K562 (cell line): ENCODE measurements around the gene NOM1. TPM values are rescaled to one million over a fixed set of nuclear protein-coding genes. Genes with fewer than 3 reads are reported as not detected.

Source experiments
- ATAC-seq: fragments of 200-7000 bp; cut with Tn5 transposase; 3 replicates; pipeline ENCODE4 v1.9.1; 2020; ENCODE audit warnings: moderate library complexity
- BruUV-seq: library from RNA; stranded (reverse); fragments of 400-500 nt; replicated peaks from 2 replicates; lab custom pipeline; 2021; lab: Mats Ljungman, UMichigan
- CTCF ChIA-PET: fragments of 300-600 bp; formaldehyde crosslinking; extraction: SDS; loops from one replicate; lab custom pipeline; 2021; ENCODE audit warnings: low intra/inter-chr PET ratio; lab: Yijun Ruan, JAX
- POLR2A ChIA-PET: fragments of 300-600, 350-650 bp; sonication (Branson Sonifier 250); formaldehyde crosslinking; extraction: SDS; loops from one replicate; lab custom pipeline; 2021; ENCODE audit warnings: antibody characterized with exemption, inconsistent platforms; lab: Yijun Ruan, JAX
- DNase-seq, 4 experiments: peaks; one replicate each; pipeline versions ENCODE4 v3.0.0 to v3.0.0-alpha.2; 2011 to 2018; ENCODE audit warnings: low spot score in 3 of 4, mixed read lengths in 3 of 4; ENCODE audit errors: extremely low read depth in 1 of 4
- FAIRE-seq: peaks from 2 replicates; lab custom pipeline; 2011; peaks lifted over from hg19 to GRCh38; lab: Jason Lieb, UNC
- H2AFZ ChIP-seq: 2 replicates; pipeline ENCODE4 v1.6.0; 2011; ENCODE audit warnings: low read depth, low read length, control low read depth, inconsistent platforms
- H3K27ac ChIP-seq: fragments of 200-600 bp; 3 replicates; pipeline ENCODE4 v1.8.0; 2011; ENCODE audit warnings: low read depth, mild to moderate bottlenecking, control low read depth, inconsistent platforms, low read length, moderate library complexity, mixed read lengths; ENCODE audit errors: extremely low read depth
- H3K27me3 ChIP-seq, 2 experiments: fragments of 300-600 bp in 1 of 2; 2 replicates in 1 of 2; 3 replicates in 1 of 2; pipeline versions ENCODE4 v1.6.0 to v1.8.0; 2011; ENCODE audit warnings: inconsistent platforms in 2 of 2, low read length in 2 of 2, mild to moderate bottlenecking in 1 of 2, mixed read lengths in 1 of 2, moderate library complexity in 1 of 2; ENCODE audit not compliant: control insufficient read depth in 2 of 2, insufficient read depth in 2 of 2
- H3K36me3 ChIP-seq: fragments of 300-600 bp; 3 replicates; pipeline ENCODE4 v1.8.0; 2011; ENCODE audit warnings: mild to moderate bottlenecking, low read length, inconsistent platforms; ENCODE audit not compliant: control insufficient read depth, insufficient read depth
- H3K4me1 ChIP-seq, 2 experiments: fragments of 200-600 bp in 1 of 2; replicated peaks in 1 of 2; 2 replicates in 1 of 2; 3 replicates in 1 of 2; pipeline versions ENCODE4 v1.5.1 to v1.8.0; 2011; ENCODE audit warnings: inconsistent platforms in 2 of 2, low read length in 2 of 2, mild to moderate bottlenecking in 1 of 2, mixed read lengths in 1 of 2, moderate library complexity in 1 of 2; ENCODE audit not compliant: control insufficient read depth in 2 of 2, insufficient read depth in 2 of 2
- H3K4me2 ChIP-seq: 2 replicates; pipeline ENCODE4 v1.6.1; 2011; ENCODE audit warnings: low read length, control low read depth, inconsistent platforms, mixed read lengths; ENCODE audit not compliant: insufficient read depth
- H3K4me3 ChIP-seq: fragments of 200-600 bp; sonication (generic), shearing (Covaris generic); 2 replicates; pipeline ENCODE4 v1.5.1; 2016; ENCODE audit warnings: control low read depth, inconsistent platforms
- H3K79me2 ChIP-seq: fragments of 200-600 bp; 3 replicates; pipeline ENCODE4 v1.8.0; 2011; ENCODE audit warnings: low read length, inconsistent platforms; ENCODE audit not compliant: control insufficient read depth, insufficient read depth
- H3K9ac ChIP-seq, 2 experiments: 2 replicates each; pipeline versions ENCODE4 v1.6.0 to v1.6.1; 2011; ENCODE audit warnings: low read depth in 2 of 2, low read length in 2 of 2, control low read depth in 1 of 2, inconsistent platforms in 1 of 2, mild to moderate bottlenecking in 1 of 2, mixed read lengths in 1 of 2; ENCODE audit not compliant: insufficient read depth in 1 of 2
- H3K9me1 ChIP-seq: one replicate; pipeline ENCODE4 v1.6.0; 2011; ENCODE audit warnings: inconsistent platforms, mild to moderate bottlenecking, low read length, moderate library complexity; ENCODE audit not compliant: control insufficient read depth, insufficient read depth
- H3K9me3 ChIP-seq: replicated peaks from 2 replicates; pipeline ENCODE4 v1.5.1; 2011; ENCODE audit warnings: low read depth, low read length, inconsistent platforms; ENCODE audit not compliant: control insufficient read depth, insufficient read depth
- H4K20me1 ChIP-seq: replicated peaks from 2 replicates; pipeline ENCODE4 v1.6.1; 2011; ENCODE audit warnings: low read length, inconsistent platforms, mixed read lengths; ENCODE audit not compliant: control insufficient read depth, insufficient read depth
- ARID2 ChIP-seq: fragments of 450-650 bp; IDR thresholded peaks from 2 replicates; pipeline ENCODE4 v1.6.1; 2017; ENCODE audit warnings: antibody characterized with exemption, mild to moderate bottlenecking
- CBX2 ChIP-seq: fragments of 200-600 bp; sonication (generic); IDR thresholded peaks from one replicate; pipeline ENCODE4 v1.6.1; 2012; ENCODE audit warnings: mild to moderate bottlenecking, low read length, inconsistent platforms; ENCODE audit not compliant: insufficient read depth, poor library complexity, severe bottlenecking
- CREM ChIP-seq: IDR thresholded peaks from 2 replicates; pipeline ENCODE4 v1.6.1; 2014; ENCODE audit warnings: antibody characterized with exemption, low read depth
- CSDE1 ChIP-seq, 2 experiments: fragments of 450-650 bp; IDR thresholded peaks; 2 replicates each; pipeline ENCODE4 v1.6.1; 2016; ENCODE audit warnings: mild to moderate bottlenecking in 1 of 2
- CTBP1 ChIP-seq: fragments of 450-650 bp; IDR thresholded peaks from 2 replicates; pipeline ENCODE4 v1.6.1; 2016; ENCODE audit warnings: borderline replicate concordance
- EHMT2 ChIP-seq: fragments of 450-650 bp; IDR thresholded peaks from 2 replicates; pipeline ENCODE4 v1.6.1; 2018; ENCODE audit warnings: antibody characterized with exemption
- ILK ChIP-seq: fragments of 450-650 bp; IDR thresholded peaks from 2 replicates; pipeline ENCODE4 v1.6.1; 2016; ENCODE audit warnings: missing genetic modification characterization, low read depth, mild to moderate bottlenecking, missing compliant biosample characterization, moderate library complexity, borderline replicate concordance
- JUND ChIP-seq, 2 experiments: IDR thresholded peaks; 2 replicates in 1 of 2; 3 replicates in 1 of 2; pipeline ENCODE4 v1.6.1; 2011; ENCODE audit warnings: borderline replicate concordance in 2 of 2, low read depth in 2 of 2, low read length in 2 of 2, improper control_type of control experiment in 1 of 2, missing biosample characterization in 1 of 2, missing genetic modification characterization in 1 of 2, missing genetic modification reagents in 1 of 2
- NCOR1 ChIP-seq: fragments of 450-650 bp; IDR thresholded peaks from 2 replicates; pipeline ENCODE4 v1.6.1; 2016; ENCODE audit warnings: mild to moderate bottlenecking, moderate library complexity
- RAD51 ChIP-seq: fragments of 450-650 bp; IDR thresholded peaks from 2 replicates; pipeline ENCODE4 v1.7.1; 2016; ENCODE audit warnings: low read depth, mild to moderate bottlenecking, borderline replicate concordance
- RBM15 ChIP-seq: fragments of 200-400 bp; formaldehyde crosslinking; IDR thresholded peaks from 2 replicates; pipeline ENCODE4 v1.6.1; 2018; ENCODE audit warnings: mild to moderate bottlenecking, low read length, moderate library complexity; ENCODE audit not compliant: insufficient read depth
- ZC3H11A ChIP-seq: IDR thresholded peaks from 2 replicates; pipeline ENCODE4 v1.6.1; 2012; ENCODE audit warnings: low read depth, low read length, improper control_type of control experiment
- ZNF239 ChIP-seq: fragments of 250-450 bp; sonication (Bioruptor Pico); IDR thresholded peaks from 2 replicates; pipeline ENCODE4 v1.4.0; 2020; ENCODE audit warnings: mild to moderate bottlenecking
- ZNF431 ChIP-seq: sonication (generic); formaldehyde crosslinking; IDR thresholded peaks from 2 replicates; pipeline ENCODE4 v1.8.0; 2022; ENCODE audit warnings: mild to moderate bottlenecking, missing genetic modification reagents
- ZNF57 ChIP-seq: fragments of 450-650 bp; formaldehyde crosslinking; IDR thresholded peaks from 2 replicates; pipeline ENCODE4 v1.4.0; 2020; ENCODE audit warnings: mild to moderate bottlenecking, moderate library complexity
- ZNF584 ChIP-seq: fragments of 200-800 bp; sonication (Bioruptor generic); IDR thresholded peaks from 2 replicates; pipeline ENCODE4 v1.6.1; 2016; ENCODE audit warnings: low read depth, mild to moderate bottlenecking, missing genetic modification characterization, missing compliant biosample characterization
- ZNF79 ChIP-seq: fragments of 250-450 bp; sonication (Bioruptor Pico); IDR thresholded peaks from 2 replicates; pipeline ENCODE4 v1.4.0; 2020; ENCODE audit warnings: low read depth, mild to moderate bottlenecking, moderate library complexity
- WGBS: fragments of 100-300 bp; shearing (Covaris generic); methylation state at CpG from one replicate; pipeline ENCODE4 v1.1.6; 2016; ENCODE audit warnings: low coverage, mixed read lengths; ENCODE audit not compliant: insufficient coverage; ENCODE audit errors: missing lambda C conversion rate; 5-methylcytosine and 5-hydroxymethylcytosine counted together
- in situ Hi-C: fragments of 300-500 bp; cut with MboI; formaldehyde crosslinking; loops from 4 replicates; pipeline ENCODE4 v1.15.0; 2018; ENCODE audit warnings: inconsistent platforms, mixed read lengths
- intact Hi-C: fragments of 100-400 bp; cut with micrococcal nuclease; formaldehyde crosslinking; loops from 2 replicates; pipeline ENCODE4 v1.14.2; 2022
- polyA plus RNA-seq, 8 experiments: library from polyadenylated mRNA; depleted of rRNA in 4 of 8; stranded (reverse) in 5 of 8; unstranded in 3 of 8; fragments of >200 nt; fragmentation: Nextera tagmentation in 2 of 8; fragmentation: Illumina TruSeq in 1 of 8; extraction: Ambion mirVana in 2 of 8; extraction: Trizol in 1 of 8; gene quantifications; 2 replicates each; pipeline versions ENCODE4 v1.2.1 to v1.2.3, GENCODE V29; 2011 to 2014; ENCODE audit warnings: inconsistent platforms in 1 of 8, missing spikeins in 1 of 8
- total RNA-seq, 7 experiments: library from RNA; depleted of rRNA in 6 of 7; stranded (reverse); fragments of >200 nt in 6 of 7; fragmentation: Illumina TruSeq in 2 of 7; extraction: Trizol in 2 of 7; gene quantifications; 2 replicates each; pipeline versions ENCODE4 v1.2.1 to v1.2.3, GENCODE V29; 2011 to 2021; ENCODE audit warnings: low replicate concordance in 1 of 7
- TF ChIP-seq, protein P1 (sequence below): fragments of 250-450 bp; sonication (Bioruptor Pico); IDR thresholded peaks from 2 replicates; pipeline ENCODE4 v1.5.0; 2021
- TF ChIP-seq, protein P2 (sequence below): fragments of 250-450 bp; sonication (Bioruptor Pico); IDR thresholded peaks from 2 replicates; pipeline ENCODE4 v1.5.1; 2021; ENCODE audit warnings: mild to moderate bottlenecking
- TF ChIP-seq, protein P3 (sequence below): sonication (generic); IDR thresholded peaks from 2 replicates; pipeline ENCODE4 v1.6.1; 2016

NOM1 gene
- total and polyA plus RNA-seq, 9 of the 15 experiments (the other 6 are each of a cell fraction or from before 2014, with no cell fraction given): 6.8 to 47.3 (median 37.4) TPM

DNA sequence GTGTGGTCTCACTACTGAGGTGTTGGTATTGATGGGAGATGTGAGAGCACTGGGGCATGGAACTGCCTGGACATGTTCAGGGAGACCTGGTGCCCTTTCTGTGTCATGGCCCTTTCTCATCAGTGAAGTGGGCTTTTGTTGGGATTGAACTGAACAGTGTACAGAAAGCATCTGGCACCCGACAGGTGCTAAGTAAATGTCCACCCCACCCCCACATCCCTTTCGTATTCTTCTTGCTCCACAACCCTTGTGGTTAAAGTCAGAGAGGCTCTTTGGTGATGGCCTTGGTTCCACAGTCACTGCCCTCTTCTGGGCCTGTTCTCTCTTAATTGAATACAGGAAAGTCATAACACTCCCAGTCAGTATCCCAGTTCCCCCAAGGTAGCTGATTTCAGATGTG is 5.4 kb downstream of the NOM1 start:
- BruUV-seq: no TSS peak
- no peak for ATAC-seq
- intact Hi-C loops (loop anchor here (5.0 kb wide), 1 partner anchor 317 kb away; no protein-coding TSS in a partner anchor), in situ Hi-C loops (no loop called here)
- WGBS: 84% methylated on average over 2 of the region's 2 CpGs
- no peaks in the 10 kb centered on the region for H3K9me3 ChIP-seq
- H3K36me3 ChIP-seq: peaks cover 77% of the 10 kb centered on the region
- H2AFZ ChIP-seq: no peak overlapping the region
- ChIA-PET CTCF (no interaction called here), POLR2A (no interaction called here)
- no peak for DNase-seq
- no peak overlapping the region for H3K4me2 ChIP-seq
- H3K79me2 ChIP-seq: peaks cover 81% of the 10 kb centered on the region
- H3K9me1 ChIP-seq: no peaks in the 10 kb centered on the region
- FAIRE-seq: no peak
- peaks cover 6 to 18% of the 10 kb centered on the region in 2 experiments; a peak in 3 of 5 replicates for H3K4me1 ChIP-seq
- H4K20me1 ChIP-seq: peaks cover 41% of the 10 kb centered on the region
- TF ChIP-seq, protein P1, sequence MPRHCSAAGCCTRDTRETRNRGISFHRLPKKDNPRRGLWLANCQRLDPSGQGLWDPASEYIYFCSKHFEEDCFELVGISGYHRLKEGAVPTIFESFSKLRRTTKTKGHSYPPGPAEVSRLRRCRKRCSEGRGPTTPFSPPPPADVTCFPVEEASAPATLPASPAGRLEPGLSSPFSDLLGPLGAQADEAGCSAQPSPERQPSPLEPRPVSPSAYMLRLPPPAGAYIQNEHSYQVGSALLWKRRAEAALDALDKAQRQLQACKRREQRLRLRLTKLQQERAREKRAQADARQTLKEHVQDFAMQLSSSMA (CRISPR knock-in tag): no peak
- TF ChIP-seq ILK (tag) (no peak), ZNF239 (CRISPR knock-in tag) (no peak), CBX2 (no peak), EHMT2 (no peak), ZNF431 (CRISPR knock-in tag) (no peak), ZNF79 (CRISPR knock-in tag) (no peak), ARID2 (no peak), RAD51 (no peak), CREM (no peak), RBM15 (no peak), NCOR1 (no peak), ZC3H11A (no peak), JUND (IDR thresholded peaks at IDR 0.05; ENCODE audit: borderline replicate concordance, low read depth, low read length) (no peak), JUND (tag; IDR thresholded peaks at IDR 0.05; ENCODE audit: borderline replicate concordance, low read depth, low read length) (no peak), CSDE1 (IDR thresholded peaks at IDR 0.05) (no peak), ZNF57 (no peak), ZNF584 (no peak), CTBP1 (no peak)
- TF ChIP-seq, protein P2, sequence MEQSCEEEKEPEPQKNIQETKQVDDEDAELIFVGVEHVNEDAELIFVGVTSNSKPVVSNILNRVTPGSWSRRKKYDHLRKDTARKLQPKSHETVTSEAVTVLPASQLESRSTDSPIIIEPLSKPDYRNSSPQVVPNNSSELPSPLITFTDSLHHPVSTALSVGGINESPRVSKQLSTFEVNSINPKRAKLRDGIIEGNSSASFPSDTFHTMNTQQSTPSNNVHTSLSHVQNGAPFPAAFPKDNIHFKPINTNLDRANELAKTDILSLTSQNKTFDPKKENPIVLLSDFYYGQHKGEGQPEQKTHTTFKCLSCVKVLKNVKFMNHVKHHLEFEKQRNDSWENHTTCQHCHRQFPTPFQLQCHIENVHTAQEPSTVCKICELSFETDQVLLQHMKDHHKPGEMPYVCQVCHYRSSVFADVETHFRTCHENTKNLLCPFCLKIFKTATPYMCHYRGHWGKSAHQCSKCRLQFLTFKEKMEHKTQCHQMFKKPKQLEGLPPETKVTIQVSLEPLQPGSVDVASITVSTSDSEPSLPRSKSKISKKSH (CRISPR knock-in tag): no peak
- TF ChIP-seq, protein P3, sequence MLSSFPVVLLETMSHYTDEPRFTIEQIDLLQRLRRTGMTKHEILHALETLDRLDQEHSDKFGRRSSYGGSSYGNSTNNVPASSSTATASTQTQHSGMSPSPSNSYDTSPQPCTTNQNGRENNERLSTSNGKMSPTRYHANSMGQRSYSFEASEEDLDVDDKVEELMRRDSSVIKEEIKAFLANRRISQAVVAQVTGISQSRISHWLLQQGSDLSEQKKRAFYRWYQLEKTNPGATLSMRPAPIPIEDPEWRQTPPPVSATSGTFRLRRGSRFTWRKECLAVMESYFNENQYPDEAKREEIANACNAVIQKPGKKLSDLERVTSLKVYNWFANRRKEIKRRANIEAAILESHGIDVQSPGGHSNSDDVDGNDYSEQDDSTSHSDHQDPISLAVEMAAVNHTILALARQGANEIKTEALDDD: no peak
- H3K27ac ChIP-seq: no peak overlapping the region
- no peaks in the 10 kb centered on the region for H3K27me3 ChIP-seq
- no peak overlapping the region for H3K4me3 ChIP-seq
- no peak overlapping the region for H3K9ac ChIP-seq
